GM18519 (cell line): ENCODE measurements around the gene SP9.

Source experiments
- ATAC-seq: cut with Tn5 transposase; IDR thresholded peaks from one replicate; pipeline ENCODE4 v1.9.1; 2021; ENCODE audit warnings: mild to moderate bottlenecking, moderate library complexity; ENCODE audit not compliant: unreplicated experiment, low FRiP score

Gene SP9

DNA sequence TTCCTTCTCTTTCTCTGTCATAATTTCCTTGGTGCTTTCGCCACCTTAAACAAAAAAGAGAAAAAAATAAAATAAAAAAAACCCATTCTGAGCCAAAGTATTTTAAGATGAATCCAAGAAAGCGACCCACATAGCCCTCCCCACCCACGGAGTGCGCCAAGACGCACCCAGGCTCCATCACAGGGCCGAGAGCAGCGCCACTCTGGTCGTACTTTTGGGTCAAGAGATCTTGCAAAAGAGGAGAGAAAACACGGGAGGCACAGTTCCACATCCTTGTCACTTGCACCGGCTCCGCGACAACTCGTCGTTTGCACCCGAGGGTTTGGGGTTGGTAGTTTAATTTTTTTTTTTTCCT lies 1.8 kb upstream of the SP9 start:
- no peak for ATAC-seq

GRCh38 chr2:174333372-174334277 lies 1.1 kb upstream of the SP9 start:
- no peak for ATAC-seq

GRCh38 chr2:174334278-174334715 lies 457 bp upstream of the SP9 start:
- ATAC-seq: no peak

GRCh38 chr2:174335254-174335987 lies 667 bp downstream of the SP9 start:
- no peak for ATAC-seq

GRCh38 chr2:174335988-174336500 lies 1.3 kb downstream of the SP9 start:
- no peak for ATAC-seq

- no peak for ATAC-seq
Measured at GRCh38 chr2:174336501-174337336, 2.0 kb downstream of the SP9 start.

- no peak for ATAC-seq
Measured at GRCh38 chr2:174337337-174338146, 2.8 kb downstream of the SP9 start.

DNA sequence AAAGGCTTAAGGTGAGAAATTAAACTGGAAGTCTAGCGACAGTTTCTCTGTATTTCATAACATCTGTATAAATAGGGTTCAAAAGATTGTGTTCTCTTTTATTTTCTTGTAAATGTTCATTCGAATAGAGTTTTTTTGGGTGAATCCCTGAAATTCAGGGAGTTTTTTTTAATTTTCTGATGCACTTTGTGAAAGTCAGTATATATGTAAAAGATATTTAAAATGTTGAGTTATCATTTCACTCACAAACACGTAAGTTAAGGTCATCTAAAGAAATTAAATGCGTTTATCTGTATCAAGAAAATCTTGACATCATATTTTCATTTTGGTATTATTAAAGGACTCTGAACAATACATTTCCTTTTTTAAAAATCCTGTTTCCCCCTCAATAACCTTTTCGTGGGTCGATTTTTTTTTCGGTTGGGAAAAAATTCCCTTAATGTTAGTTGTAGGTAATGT lies 3.4 kb downstream of the SP9 start:
- no peak for ATAC-seq

- ATAC-seq: no peak
Measured at GRCh38 chr2:174338671-174339560, 4.2 kb downstream of the SP9 start.

- no peak for ATAC-seq
Measured at GRCh38 chr2:174339561-174340399, 5.0 kb downstream of the SP9 start.

DNA sequence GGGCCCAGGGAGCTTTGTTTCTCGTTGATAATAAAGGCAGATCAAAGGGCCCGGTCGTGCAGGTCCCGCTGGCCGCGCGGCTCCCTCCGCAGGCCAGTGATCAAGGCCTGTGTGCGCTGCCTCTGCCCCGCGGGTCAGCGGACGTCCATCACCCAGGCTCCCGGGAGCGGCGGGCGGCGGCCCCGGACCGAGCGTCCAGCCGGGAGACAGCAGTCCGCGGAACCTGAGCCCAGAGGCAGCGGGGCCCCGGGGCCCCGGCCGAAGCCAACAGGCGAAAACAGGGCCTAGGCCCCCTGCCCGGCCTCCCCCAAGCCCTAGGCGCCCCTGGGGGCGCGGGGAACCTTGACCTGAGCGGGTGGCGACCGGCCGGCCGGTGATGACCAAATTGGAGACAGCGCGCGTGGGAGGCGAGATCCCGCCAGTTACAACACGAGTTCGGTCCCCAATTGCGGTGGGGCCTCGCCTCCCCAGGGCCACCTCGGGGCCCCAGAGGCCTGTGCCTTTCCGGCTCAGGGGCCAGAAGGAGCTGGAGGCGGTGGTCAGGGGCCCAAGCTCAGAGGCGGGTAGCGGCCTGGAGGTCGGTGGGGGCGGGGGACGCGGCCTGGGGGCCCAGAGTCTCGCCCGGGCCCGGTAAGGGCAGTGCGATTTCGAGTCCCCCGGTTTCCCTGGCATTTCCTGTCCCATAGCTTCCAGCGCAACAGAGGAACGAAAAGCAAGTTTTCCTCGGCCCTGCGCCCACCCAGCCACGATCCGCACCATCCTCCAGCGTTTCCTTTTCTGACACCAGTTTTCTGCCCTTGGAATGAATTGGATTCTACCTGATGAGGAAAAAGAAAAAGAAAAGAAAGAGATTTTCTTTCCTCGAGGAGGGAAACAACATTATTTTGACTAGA lies 5.9 kb downstream of the SP9 start:
- ATAC-seq: no peak

DNA sequence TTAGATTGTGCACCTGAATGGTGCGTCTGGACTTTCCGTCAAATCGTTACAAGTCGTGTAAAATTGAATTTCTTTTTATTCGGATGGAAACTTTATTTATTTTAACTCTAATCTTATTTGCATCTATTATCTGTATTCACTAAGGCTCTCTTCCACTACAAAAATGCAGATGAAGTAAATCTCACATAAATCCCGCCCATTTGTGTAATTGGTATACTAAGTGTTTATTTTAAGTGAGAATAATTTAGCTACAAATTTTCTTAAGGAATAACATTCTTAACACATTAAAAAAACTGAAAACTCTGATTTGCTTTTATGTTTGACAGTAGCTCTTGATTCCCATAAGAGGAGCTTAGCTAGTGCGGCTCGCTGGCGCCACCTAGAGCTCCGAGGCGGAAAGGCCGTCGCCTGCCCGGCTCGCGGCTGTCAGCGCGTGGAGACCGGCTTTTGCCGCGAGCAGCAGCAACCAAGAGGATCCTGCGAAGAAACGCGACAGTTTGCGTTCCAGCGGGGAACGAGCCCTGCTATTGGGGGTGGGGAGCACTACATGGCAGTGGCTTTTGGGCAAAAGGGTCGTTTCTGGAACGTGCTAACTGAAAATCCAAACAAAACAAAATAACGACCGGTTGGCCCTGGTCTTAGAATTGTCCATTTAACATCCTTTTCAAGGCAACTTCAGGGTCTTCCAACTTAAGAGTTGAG lies 6.7 kb downstream of the SP9 start:
- ATAC-seq: peak; percentile 51

DNA sequence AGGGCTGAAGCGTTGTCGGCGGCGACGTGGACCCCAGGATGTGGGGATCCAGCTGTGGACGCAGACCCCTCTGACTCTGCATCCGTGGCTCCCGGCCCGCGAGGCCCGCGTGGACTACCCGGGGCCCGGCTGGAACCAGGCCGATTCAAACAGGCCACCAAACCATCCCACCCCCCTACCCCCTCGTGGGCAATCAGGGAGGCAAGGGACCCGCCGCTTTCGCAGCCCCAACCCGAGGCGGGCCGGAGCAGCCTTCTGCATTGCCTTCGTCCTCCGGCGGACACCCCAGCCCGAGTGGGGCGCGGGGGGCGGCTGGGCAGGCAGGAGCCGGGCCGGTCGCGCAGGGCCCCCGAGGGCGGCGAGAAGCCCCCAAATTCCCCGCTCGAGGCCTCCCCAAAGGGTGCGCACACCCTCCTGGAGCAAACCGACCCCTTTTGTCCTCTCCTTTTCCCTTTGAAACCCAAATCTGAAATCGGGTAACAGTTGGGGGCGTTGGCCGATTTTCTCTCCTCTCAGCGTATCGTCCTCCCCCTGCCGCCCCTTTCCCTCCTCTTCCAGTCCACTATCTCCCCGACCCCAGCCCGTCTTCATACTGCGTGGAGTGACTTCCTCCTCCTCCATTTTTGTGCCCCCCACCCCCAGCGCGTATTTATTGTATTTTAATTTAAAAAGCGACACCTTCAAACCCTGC lies 7.4 kb downstream of the SP9 start:
- ATAC-seq: no peak

DNA sequence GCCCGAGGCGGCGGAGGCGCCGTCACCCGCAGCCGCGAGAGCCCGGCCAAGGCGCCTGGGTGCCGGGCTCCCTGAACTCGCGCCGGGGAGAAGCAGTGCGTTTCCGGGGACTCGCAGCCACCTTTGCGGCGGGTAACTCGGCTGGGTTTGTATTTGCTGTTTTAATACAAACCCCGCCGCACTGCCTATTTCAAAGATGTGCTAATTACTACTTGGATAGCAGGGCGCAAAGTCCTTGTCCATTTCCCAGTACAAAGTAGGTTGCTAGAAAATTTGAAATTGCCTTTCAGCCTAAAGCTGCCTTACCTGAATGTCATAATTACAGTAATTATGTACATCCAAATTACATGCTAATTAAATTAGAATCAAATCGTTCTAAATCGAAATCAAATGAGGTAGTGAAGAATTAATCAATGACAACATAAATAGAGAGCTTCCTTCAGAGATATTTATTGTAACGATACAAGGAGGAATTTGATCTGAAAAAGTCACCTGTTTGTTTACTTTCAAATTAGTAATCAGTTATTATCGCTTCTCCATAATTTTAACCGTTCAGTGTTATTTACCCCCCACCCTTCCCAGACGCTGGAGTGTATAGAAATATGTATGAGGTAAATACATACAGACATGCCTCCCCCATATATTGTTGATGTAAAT lies 8.1 kb downstream of the SP9 start:
- ATAC-seq: no peak

- no peak for ATAC-seq
Measured at GRCh38 chr2:174343343-174343622, 8.5 kb downstream of the SP9 start.
